SHP77 treated with DMSO at 0.1 percent for 48 hours (cell line): ENCODE measurements around the gene CSNK2B.

Experiments used
- DNase-seq: peaks from one replicate; lab custom pipeline; 2025; lab: John Stamatoyannopoulos, UW

Gene CSNK2B

DNA sequence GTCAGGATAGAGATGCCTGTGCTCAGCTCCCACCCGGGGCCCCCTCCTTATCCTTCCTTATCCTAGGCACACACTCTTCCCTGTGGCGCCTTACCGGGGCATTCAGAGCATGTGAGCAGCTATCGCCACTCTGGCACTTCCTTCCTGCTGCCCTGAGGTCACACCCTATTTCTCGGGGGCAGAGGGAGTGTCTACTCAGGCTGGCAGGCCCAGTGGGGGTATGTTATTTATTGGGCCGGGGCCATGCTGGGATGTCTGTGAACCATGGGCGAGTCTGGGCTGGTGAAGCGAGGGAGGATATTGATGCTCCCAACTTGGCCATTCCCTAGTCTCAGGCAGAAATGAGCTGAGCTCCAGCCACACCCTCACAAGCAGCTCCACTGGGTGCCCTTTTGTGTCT lies 45.4 kb downstream of the CSNK2B start:
- no peak for DNase-seq

GRCh38 chr6:31712296-31712695 lies 46.4 kb downstream of the CSNK2B start:
- no peak for DNase-seq

DNA sequence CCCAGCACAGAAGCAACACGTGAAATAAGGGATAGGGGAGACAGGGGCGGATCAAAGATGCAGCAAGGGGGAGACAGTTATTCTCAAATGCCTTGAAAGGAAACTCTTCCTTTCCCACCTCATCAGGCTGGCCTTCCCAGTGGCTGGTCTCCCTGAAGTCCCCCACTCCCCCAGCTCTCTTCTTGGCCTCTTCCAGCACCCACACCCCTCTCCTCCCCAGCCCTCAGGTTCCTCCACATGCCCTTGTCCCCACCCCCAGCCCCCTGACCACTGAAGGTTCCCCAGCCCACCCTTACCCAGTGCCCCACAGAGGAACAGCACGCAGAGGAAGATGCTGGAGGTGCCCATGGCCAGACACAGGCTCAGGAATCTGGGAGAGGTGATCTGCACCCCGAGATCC lies 47.6 kb downstream of the CSNK2B start:
- DNase-seq: no peak

DNA sequence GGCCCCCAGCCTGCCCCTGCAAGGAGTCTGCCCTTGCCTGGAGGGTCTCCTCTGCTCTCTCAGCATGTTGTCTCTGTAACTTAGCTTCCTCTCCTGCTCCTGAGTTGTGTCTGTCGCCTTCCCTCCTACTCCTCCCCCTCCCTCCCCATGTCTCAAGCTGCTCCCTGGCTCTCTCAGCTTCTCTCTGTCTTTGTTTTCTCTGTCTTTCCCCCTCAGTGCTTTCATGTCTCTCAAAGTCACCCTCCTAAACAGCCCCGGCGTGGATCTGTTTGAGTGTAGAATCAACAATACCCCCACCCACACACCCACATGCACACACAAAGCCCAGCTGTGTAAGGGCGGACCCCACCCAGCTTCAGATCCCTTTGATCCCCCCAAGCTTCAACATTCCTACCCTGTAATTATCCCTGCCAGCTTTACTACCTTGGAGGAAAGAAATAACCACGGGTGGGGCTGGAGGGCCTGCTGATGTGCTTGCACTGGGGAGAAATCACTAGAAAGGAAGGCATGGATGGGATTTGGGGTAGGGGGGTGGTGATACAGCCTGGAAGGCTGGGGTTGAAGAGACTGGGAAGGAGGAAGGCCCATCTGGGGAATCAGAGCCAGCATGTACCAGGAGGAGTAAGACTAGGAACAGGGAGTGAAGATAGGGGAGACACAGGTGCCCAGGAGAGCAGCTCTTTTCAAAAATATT lies 48.3 kb downstream of the CSNK2B start:
- DNase-seq: no peak

- DNase-seq: no peak
Measured at GRCh38 chr6:31715022-31715958, 49.4 kb downstream of the CSNK2B start, which contains the start of gene LY6G6D. LY6G6D (plus strand) TSS chr6:31715348; CDS start chr6:31715356, 8 bp downstream.

DNA sequence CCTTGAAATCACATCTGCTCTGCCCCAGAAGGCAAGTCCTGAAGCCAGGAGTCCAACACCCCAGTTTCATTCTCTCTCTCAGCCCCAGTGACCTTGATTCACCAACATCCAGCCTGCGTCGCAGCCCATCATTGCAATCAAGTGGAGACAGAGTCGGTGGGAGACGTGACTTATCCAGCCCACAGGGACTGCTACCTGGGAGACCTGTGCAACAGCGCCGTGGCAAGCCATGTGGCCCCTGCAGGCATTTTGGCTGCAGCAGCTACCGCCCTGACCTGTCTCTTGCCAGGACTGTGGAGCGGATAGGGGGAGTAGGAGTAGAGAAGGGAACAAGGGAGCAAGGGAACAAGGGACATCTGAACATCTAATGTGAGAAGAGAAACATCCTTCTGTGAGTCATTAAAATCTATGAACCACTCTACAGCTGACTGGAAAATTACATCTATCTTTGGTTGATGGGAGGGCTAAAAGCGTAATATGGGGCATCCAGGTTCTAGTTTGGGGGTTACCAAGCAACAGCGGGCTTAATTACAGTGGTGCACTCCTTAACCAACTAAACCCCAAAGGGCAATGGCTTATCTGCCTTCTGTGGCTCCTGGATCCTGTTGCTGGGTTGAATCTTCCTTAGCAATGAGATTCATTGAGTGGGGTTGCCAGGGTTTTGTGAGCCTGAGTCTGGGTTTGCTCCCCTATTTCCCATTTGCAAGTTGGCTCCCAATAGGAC lies 51.8 kb downstream of the CSNK2B start:
- no peak for DNase-seq

DNA sequence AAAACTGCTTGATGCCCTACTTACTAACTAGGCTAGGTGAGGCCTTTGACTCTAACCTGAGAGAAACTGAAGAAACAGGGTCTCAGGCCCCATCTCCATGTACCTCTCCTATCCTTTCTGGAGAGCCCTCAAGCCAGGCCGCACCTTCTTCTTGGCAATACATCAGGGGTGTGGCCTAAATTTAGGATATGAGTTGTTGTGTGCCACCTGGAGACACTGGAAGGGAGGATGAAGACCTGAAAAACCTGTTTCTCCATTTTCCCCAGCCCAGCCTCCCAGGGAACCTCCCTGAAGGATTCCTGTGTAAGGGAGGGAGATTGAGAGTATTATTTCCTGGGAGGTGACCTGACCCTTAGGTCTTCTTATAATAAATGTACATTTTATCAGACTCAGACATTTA lies 52.4 kb downstream of the CSNK2B start:
- no peak for DNase-seq

GRCh38 chr6:31719001-31719400 lies 53.1 kb downstream of the CSNK2B start:
- DNase-seq: no peak
